SK-N-SH (cell line): ENCODE results near the gene SUPT3H.

ENCODE experiments used
- CTCF ChIP-seq: fragments of 200-600 bp; sonication (generic); IDR thresholded peaks from 2 replicates; pipeline ENCODE4 v1.6.1; 2017; ENCODE audit warnings: antibody characterized with exemption, mild to moderate bottlenecking, moderate library complexity
- ELF1 ChIP-seq: IDR thresholded peaks from 2 replicates; pipeline ENCODE4 v1.4.0; 2012
- RXRA ChIP-seq: IDR thresholded peaks from 2 replicates; pipeline ENCODE4 v1.4.0; 2012; ENCODE audit warnings: low read depth, mild to moderate bottlenecking, borderline replicate concordance

GRCh38 chr6:45155341-45155894 lies 222.3 kb downstream of the SUPT3H start:
- TF ChIP-seq RXRA: no peak
- TF ChIP-seq CTCF: no peak
- TF ChIP-seq ELF1: no peak
